ENCODE data around the gene GJB2. TPM values are rescaled to one million over a fixed set of nuclear protein-coding genes. Genes with fewer than 3 reads are reported as not detected.

The GJB2 gene
- total RNA-seq, 1 experiment from 2014 or later, result 0.75 TPM

DNA sequence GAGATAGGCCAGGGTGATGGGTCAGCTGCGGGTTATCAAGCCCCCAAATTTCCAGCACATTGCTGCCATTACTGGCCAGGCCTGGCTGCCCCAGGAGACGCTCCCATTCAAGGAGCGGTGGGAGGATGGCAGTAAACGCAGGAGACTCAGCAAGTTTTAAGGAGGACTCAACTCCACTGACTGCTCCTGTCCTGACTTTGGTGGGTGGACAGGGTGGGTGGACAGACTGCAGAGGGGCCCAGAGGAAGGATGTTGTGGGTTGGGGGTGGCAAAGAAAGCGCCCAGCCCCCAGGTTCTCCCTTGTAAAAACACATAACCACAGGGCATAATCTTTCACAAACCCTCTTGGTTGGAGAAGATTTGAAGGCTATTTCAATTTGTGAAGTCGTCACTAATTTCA, 35.0 kb upstream of the GJB2 start:
- ChIA-PET CTCF (no interaction called here), POLR2A (no interaction called here)
- TF ChIP-seq, protein P1, sequence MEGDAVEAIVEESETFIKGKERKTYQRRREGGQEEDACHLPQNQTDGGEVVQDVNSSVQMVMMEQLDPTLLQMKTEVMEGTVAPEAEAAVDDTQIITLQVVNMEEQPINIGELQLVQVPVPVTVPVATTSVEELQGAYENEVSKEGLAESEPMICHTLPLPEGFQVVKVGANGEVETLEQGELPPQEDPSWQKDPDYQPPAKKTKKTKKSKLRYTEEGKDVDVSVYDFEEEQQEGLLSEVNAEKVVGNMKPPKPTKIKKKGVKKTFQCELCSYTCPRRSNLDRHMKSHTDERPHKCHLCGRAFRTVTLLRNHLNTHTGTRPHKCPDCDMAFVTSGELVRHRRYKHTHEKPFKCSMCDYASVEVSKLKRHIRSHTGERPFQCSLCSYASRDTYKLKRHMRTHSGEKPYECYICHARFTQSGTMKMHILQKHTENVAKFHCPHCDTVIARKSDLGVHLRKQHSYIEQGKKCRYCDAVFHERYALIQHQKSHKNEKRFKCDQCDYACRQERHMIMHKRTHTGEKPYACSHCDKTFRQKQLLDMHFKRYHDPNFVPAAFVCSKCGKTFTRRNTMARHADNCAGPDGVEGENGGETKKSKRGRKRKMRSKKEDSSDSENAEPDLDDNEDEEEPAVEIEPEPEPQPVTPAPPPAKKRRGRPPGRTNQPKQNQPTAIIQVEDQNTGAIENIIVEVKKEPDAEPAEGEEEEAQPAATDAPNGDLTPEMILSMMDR (IDR thresholded peaks at IDR 0.05; ENCODE audit: insufficient read depth in 1 of 2, low read depth in 1 of 2, low read length in 1 of 2, severe bottlenecking in 1 of 2, unreplicated experiment in 1 of 2), result no peak
- Histone ChIP-seq H3K9me3 (no peaks in the 10 kb centered on the region), H3K27me3 (replicated peaks; ENCODE audit: control insufficient read depth, insufficient read depth, low read length) (peaks cover 3% of the 10 kb centered on the region), H3K4me3 (ENCODE audit: low read depth, low read length) (no peak overlapping the region), H3K4me1 (peaks cover 10% of the 10 kb centered on the region), H3K36me3 (ENCODE audit: control insufficient read depth, insufficient read depth, low read length) (no peaks in the 10 kb centered on the region)
- Mint-ChIP-seq H3K4me1 (ENCODE audit: low read depth, unreplicated experiment) (no peaks in the 10 kb centered on the region), H3K27me3 (ENCODE audit: insufficient read depth, unreplicated experiment) (peaks cover 25% of the 10 kb centered on the region), H3K36me3 (ENCODE audit: insufficient read depth, unreplicated experiment) (no peaks in the 10 kb centered on the region), H3K4me3 (ENCODE audit: unreplicated experiment) (no peak overlapping the region), H3K9me3 (ENCODE audit: unreplicated experiment) (no peaks in the 10 kb centered on the region), H3K27ac (ENCODE audit: unreplicated experiment) (no peak overlapping the region)
- intact Hi-C loops (cut with micrococcal nuclease; ENCODE audit: unreplicated experiment), result no loop called here
- BruUV-seq (replicated peaks), result no TSS peak
- no peak for DNase-seq

DNA sequence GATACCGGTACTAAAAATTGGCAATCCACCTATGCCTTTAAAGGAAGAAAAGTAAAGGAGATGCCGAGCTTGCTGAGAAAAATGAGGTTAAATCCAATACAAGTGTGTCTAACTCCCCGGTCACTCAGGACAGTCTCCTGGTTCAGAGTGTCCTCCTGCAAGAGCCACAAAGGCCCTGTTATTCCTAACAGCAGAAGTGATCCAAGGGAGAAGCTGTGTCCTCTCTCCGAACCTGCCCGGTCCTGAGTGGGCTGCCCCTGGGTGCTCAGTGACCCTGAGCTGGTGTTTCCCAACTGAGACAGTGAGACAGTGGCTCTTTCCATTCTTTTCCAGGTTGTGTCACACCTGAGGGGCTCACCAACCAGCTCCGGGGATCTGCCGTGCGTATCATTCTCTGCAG, 34.5 kb upstream of the GJB2 start:
- Mint-ChIP-seq H3K36me3 (ENCODE audit: insufficient read depth, unreplicated experiment) (no peaks in the 10 kb centered on the region), H3K27me3 (ENCODE audit: insufficient read depth, unreplicated experiment) (peaks cover 27% of the 10 kb centered on the region)

GRCh38 chr13:20222553-20222952, 29.8 kb upstream of the GJB2 start:
- TF ChIP-seq, protein P1 (IDR thresholded peaks at IDR 0.05; ENCODE audit: insufficient read depth in 1 of 2, low read depth in 1 of 2, low read length in 1 of 2, severe bottlenecking in 1 of 2, unreplicated experiment in 1 of 2), result no peak
- H3K4me3 Mint-ChIP-seq (ENCODE audit: unreplicated experiment), result no peak overlapping the region
- no peak overlapping the region for H3K27ac Mint-ChIP-seq (ENCODE audit: unreplicated experiment)
- peaks cover 1% of the 10 kb centered on the region for H3K27me3 ChIP-seq (replicated peaks; ENCODE audit: control insufficient read depth, insufficient read depth, low read length)
- H3K27me3 Mint-ChIP-seq (ENCODE audit: insufficient read depth, unreplicated experiment), result peaks cover 34% of the 10 kb centered on the region
- ChIA-PET CTCF (no interaction called here), POLR2A (no interaction called here)
- no peaks in the 10 kb centered on the region for H3K36me3 ChIP-seq (ENCODE audit: control insufficient read depth, insufficient read depth, low read length)
- H3K4me3 ChIP-seq (ENCODE audit: low read depth, low read length), result no peak overlapping the region
- H3K4me1 ChIP-seq, result no peaks in the 10 kb centered on the region
- no peaks in the 10 kb centered on the region for H3K4me1 Mint-ChIP-seq (ENCODE audit: low read depth, unreplicated experiment)
- intact Hi-C loops (cut with micrococcal nuclease; ENCODE audit: unreplicated experiment), result no loop called here
- no peak for DNase-seq
- no TSS peak for BruUV-seq (replicated peaks)
- H3K9me3 ChIP-seq, result no peaks in the 10 kb centered on the region
- no peaks in the 10 kb centered on the region for H3K9me3 Mint-ChIP-seq (ENCODE audit: unreplicated experiment)
- H3K36me3 Mint-ChIP-seq (ENCODE audit: insufficient read depth, unreplicated experiment), result no peaks in the 10 kb centered on the region

More for the DNA sequence above, 34.5 kb upstream of the GJB2 start:
- no TSS peak for BruUV-seq (replicated peaks)
- POLR2A ChIA-PET, result no interaction called here
- TF ChIP-seq, protein P1 (IDR thresholded peaks at IDR 0.05; ENCODE audit: insufficient read depth in 1 of 2, low read depth in 1 of 2, low read length in 1 of 2, severe bottlenecking in 1 of 2, unreplicated experiment in 1 of 2), result no peak
- Mint-ChIP-seq H3K9me3 (ENCODE audit: unreplicated experiment) (no peaks in the 10 kb centered on the region), H3K4me1 (ENCODE audit: low read depth, unreplicated experiment) (no peaks in the 10 kb centered on the region), H3K27ac (ENCODE audit: unreplicated experiment) (no peak overlapping the region), H3K4me3 (ENCODE audit: unreplicated experiment) (no peak overlapping the region)
- CTCF ChIA-PET, result no interaction called here
- H3K9me3 ChIP-seq, result no peaks in the 10 kb centered on the region
- no peak overlapping the region for H3K4me3 ChIP-seq (ENCODE audit: low read depth, low read length)
- peaks cover 10% of the 10 kb centered on the region for H3K4me1 ChIP-seq
- peaks cover 3% of the 10 kb centered on the region for H3K27me3 ChIP-seq (replicated peaks; ENCODE audit: control insufficient read depth, insufficient read depth, low read length)
- no peaks in the 10 kb centered on the region for H3K36me3 ChIP-seq (ENCODE audit: control insufficient read depth, insufficient read depth, low read length)
- DNase-seq, result no peak
- intact Hi-C loops (cut with micrococcal nuclease; ENCODE audit: unreplicated experiment), result no loop called here
